Measurements from ENCODE around the gene CELF5.
"Not testable (repeated sequence)": the region's sequence is repeated elsewhere in the genome, so short reads cannot be mapped to it uniquely, and the experiment has no call there.

CELF5 gene

DNA sequence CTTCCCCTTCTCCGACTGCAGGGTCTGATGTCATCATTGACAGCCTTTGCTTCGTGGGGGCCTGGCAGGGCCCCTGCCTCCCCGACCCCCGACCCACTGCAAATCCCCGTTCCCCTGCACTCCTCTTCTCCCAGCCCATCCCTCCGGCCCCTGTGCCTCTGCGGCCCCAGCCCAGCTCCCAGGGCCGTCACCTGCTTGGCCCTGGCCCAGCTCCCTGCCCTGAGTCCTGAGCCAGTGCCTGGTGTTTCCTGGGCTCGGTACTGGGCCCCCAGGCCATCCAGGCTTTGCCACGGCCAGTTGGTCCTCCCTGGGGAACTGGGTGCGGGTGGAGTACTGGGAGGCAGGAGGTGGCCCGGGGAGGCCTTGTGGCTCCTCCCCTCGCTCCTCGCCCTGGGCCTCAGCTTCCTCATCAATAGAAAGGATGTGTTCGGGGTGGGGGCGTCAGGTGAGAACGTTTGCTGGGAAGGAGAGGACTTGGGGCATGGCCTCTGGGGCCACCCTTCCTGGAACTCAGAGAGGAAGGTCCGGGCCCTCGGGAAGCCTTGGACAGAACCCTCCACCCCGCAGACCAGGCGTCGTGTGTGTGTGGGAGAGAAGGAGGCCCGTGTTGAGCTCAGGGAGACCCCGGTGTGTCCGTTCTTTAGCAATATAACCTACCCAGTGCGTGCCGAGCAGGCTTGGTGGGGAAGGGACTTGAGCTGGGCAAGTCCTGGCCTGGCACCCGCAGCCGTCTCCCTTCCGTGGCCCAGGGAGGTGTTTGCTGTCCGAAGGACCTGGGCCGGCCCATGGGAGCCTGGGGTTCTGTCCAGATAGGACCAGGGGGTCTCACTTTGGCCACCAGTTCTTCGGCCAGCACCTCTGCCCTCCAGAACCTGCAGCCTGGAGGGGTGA is 15.9 kb upstream of the CELF5 start:
- no peak for DNase-seq

DNA sequence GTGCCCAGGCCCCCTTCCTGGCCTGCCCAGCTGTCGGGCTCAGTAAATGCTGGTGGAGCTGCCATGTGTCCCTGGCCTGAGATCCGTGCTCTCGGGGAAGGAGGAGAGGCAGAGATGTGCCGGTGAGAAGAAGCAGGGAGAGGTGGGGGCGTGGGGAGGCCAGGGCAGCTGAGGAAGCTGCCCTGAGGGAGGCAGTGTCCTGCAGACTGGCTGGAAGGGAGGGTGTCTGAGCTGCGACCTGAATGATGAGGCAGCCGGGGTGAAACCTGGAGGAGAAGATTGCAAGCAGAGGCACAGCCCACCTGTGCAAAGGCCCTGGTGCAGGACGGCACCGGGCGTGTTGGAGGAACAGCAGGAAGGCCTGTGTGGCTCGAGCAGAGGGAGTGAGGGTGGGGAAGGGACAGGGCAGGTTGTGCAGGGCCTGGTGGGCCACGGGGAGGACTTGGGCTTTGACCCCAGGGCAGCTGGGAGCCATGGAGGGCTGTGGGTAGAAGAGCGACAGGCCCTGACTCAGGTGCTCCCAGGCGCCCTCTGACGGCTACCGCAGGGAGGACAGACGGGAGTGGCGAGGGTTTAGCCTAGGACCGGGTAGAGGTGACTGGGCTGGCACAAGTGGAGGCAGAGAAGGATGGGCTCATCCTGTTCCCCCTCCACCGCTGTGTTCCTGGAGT is 14.0 kb upstream of the CELF5 start:
- DNase-seq = peak; percentile 45

DNA sequence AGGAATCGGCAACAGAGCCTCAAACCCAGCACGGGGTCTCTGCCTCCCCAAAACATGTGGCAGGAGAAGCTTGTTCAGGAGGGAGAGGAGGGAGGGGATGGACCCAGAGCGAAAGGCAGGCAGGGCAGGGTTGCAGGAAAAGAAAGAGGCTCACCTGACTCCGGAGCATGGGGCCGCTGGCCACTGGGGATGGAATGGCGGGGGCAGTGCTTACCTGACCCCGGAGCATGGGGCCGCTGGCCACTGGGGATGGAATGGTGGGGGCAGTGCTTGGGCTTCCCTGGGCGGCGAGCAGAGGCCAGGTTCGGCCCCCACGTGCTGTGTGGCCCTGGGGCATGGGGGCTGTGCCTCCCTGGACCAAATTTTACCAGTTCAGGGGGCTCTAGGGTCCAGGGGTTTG is 13.3 kb upstream of the CELF5 start:
- no peak for DNase-seq

DNA sequence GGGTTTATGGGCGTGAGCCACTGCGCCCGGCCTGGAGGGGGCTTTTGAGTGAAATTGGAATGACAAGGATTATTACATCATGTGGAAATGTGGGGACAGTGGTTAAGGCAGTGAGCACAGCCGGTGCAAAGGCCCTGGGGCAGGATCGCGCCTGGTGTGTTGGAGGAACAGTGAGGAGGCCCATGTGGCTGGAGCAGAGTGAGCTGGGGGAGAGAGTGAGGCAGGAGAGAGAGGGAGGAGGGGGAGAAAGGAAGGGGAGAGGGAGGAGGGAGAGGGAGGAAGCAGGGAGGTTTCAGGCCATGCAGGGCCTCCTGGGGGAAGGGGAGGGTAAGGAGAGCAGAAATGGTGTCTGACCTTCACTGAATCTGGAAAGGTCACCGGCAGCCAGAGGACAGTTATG is 11.3 kb upstream of the CELF5 start:
- DNase-seq = no peak

DNA sequence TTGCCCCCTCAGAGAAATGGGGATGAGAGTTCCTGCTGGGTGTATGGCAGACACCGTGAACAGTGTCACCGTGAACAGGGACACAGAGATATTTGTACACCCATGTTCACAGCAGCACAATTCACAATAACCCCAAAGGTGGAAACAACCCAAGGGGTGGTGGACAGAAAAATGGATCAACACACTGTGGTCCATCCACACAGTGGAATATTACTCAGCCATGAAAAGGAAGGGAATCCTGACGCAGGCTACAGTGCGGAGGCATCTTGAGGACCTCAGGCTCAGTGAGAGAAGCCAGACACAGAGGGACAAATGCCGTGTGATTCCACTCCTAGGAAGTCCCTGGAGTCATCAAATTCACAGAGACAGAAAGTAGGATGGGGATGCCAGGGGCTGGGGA is 7.6 kb upstream of the CELF5 start:
- DNase-seq = no peak

DNA sequence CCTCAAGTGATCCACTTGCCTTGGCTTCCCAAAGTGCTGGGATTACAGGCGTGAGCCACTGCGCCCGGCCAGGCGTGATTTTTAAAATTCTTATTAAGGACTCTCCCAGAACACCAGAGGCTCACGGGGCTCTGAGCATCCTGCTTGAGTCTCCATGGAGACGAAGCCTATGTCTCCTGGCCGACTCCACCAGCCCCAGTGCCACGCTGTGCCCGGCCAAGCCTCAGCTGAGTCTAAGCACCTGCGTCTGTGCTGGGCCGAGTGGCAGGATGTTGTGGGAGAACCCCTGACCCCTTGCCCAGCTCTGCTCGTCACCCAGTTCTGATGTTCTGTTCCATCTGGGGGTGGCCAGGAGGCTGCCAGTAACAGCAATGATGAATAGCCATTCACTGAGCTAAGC is 3.9 kb upstream of the CELF5 start:
- no peak for DNase-seq

DNA sequence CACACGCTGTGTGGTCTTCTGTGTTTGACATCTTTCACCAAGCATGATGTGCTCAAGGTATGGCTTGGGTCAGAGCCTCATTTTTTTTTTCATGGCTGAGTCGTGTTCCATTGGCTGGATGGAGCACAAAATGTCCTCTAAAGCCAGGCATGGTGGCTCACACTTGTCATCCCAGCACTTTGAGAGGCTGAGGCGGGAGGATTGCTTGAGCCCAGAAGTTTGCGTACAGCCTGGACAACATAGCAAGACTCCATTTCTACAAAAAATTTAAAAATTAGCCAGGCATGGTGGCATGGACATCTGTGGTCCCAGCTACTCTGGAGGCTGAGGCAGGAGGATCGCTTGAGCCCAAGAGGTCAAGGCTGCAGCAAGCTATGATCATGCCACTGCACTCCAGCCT is 2.9 kb upstream of the CELF5 start:
- DNase-seq = not testable (repeated sequence)

DNA sequence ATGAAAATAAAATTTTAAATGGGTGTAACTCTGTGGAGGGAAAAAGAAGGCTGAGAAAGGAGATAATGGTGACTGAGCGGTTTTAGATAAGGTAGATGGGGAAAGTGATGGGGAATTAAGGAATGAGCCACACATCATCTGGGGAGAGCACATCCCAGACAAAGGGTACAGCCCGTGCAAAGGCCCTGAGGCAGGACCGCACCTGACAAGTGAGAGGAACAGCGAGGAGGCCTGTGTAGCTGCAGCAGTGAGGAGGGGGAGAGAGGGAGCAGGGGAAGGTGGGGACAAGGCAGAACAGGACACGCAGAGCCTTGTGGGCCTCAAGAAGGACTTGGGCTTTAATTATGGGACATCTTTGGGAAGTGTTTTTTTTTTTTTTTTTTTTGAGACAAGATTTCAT is 1.8 kb upstream of the CELF5 start:
- no peak for DNase-seq

DNA sequence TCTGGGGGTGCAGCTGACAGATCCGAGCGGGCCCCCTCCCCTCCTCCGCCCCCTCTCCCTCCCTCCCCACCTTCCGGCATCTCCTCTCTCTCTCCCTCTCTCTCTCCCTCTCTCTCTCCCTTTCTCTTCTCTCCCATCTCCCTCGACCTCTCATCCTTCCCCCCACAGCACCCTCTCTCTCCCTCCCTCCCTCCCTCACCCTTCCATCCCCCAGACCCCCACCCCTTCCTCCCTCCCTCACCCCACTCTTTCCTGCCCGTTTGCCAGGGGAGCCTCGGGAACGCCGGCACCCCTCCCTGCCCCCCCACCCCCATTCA is 666 bp downstream of the CELF5 start:
- no peak for DNase-seq

DNA sequence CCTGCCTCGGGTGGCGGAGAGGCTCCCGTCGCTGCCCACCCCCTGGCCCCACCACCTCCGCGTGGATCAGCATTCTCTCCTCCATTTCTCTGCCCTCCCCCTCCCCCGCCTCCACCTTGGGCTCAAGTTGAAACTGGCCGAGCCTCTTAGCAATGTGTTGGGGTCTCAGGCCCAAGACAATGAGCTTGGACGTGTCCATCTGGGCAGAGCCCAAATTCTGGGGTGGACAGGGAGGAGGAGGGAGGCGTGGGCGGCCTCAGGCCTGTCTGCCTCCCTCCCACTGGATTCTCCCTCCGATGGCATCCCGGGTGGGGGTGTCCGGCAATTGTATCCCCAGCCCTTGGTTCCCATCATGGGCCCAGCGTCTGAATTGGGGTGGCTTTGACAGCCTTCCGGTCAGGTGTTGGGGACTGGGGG is 1.2 kb downstream of the CELF5 start:
- no peak for DNase-seq

DNA sequence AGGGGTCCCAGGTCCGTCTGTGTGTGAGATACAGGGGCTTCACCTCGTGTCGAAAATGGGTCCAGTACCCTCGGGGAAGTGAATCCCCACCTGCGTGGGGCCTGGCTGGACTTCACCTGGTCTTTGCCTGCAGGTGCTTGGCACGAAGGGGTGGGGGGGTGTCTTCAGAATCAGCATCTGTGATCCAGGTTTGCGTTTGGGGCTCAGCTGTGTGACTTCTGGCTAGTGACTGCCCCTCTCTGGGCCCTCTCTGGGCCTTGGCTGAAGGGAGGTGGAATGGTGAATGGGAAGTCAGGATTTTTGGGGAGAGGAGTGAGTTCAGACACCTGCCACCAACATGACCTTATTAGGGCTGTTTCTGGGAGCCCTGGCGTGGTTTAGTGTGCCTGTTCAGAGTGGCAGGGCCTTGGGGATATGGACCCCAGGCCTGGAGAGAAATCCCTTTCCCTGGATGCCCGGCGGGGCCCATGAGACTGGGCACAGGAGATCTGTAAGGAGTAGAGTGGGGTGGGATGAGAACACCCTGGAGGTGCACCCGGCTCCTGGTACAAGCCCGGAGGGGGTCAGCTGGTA is 2.7 kb downstream of the CELF5 start:
- DNase-seq = no peak

DNA sequence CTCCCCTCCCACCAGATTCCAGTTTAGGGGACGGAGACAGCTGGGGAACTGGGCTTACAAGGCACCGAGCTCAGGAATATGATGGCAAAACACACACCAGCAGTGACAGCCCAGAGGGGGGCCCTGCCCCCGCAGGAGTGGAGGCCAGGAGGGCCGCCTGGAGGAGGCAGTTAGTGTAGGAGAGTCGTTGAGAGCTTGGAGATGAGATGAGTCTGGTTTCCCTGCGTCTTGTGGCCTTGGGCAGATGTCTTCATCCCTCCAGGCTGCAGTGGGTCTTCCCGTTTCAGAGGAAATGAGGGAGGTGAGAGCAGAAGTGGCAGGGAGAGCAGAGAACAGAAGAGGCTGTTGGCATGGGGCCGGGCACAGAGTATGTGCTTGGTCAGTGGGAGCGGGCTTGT is 4.9 kb downstream of the CELF5 start:
- DNase-seq = no peak

DNA sequence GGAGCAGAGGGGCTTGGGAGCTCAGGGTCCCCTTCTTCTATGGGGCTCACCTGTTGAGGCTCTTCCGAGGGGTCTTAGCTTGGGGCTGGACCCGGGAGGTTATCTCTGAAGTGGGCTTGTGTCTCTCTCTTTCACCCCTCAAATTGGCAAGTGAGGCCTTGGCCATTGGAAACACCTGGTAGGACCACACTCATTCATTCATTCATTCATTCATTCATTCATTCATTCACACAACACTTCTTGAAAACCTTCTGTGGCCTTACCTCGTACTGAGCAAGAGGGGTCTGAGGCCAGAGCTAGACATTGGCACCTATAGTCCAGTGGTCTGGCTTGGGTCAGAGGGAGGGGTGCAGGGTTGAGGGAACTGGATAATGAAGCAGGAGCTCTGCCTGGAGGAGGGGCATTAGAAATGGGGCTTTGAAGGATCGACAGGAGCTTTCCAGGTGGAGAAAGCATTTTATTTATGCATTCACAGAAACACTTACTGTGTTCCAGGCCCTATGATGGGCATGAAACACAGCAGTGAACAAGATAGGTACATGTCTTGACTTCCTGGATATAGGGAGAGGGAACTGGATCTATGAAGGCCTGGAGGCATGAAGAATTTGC is 5.5 kb downstream of the CELF5 start:
- no peak for DNase-seq

DNA sequence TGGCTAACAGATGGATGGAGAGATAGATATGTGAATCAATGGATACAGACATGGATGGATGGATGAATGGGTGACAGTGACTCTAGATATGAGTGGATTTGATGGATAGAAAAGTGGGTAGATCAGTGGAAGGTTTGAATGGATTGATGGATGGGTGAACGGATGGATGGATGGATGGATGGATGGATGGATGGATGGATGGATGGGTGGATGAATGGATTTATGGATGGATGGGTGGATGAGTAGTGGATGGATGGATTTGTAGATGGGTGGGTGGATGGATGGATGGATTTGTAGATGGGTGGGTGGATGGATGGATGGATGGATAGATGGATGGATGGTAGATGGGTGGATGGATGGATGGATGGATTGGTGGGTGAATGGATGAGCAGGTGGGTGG is 6.8 kb downstream of the CELF5 start:
- DNase-seq = no peak

DNA sequence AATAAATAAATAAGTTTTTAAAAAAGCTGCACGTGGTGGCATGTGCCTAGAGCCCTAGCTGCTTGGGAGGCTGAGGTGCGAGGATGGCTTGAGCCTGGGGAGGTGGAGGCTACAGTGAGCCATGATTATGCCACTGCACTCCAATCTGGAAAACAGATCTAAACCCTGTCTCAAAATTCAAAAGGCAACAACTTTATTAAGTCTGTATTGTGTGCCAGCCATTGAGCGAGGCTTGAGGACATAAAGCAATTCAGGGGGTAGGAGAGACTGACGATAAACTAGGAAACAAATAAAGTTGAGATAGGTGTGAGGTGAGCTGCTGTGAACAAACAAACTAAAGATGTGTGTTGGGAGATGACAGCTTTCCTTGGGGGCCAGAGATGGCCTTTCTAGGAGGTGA is 8.7 kb downstream of the CELF5 start:
- no peak for DNase-seq

DNA sequence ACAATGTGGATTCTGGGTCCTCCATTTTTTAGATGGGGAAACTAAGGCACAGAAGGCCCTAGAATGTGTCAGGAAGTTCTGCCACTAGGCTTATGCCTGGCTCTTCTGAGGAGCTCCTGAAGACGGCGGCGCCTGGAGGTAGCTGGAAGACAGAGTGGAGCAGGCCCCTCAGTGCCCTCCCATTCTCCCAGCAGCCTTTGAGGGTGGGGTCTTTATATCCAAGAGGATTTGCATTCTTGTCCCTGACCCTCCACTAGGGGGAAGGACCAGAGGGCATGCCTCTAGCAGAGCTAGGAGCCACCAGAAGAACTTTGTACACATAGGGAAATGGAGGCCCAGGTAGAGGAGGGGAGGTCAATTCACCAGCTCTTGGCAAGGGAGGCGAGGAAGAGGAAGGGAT is 9.4 kb downstream of the CELF5 start:
- no peak for DNase-seq

DNA sequence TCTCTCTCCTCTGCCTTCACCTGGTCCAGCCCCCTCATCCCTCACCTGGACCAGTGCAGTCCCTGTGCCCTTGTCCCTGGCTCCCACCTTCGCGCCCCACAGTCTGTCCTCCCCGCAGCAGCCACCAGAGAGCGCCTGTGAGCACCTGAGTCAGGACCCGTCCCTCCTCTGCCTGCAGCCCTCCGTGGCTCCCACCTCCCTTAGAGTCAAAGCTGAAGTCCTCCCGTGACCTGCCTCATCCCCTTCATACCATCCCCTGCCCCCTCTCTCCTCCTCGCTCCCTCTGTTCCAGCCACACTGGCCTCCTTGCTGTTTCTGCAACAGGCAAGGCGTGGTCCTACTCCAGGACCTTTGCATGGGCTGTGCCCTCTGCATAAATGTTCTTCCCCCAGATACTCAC is 10.3 kb downstream of the CELF5 start:
- no peak for DNase-seq

DNA sequence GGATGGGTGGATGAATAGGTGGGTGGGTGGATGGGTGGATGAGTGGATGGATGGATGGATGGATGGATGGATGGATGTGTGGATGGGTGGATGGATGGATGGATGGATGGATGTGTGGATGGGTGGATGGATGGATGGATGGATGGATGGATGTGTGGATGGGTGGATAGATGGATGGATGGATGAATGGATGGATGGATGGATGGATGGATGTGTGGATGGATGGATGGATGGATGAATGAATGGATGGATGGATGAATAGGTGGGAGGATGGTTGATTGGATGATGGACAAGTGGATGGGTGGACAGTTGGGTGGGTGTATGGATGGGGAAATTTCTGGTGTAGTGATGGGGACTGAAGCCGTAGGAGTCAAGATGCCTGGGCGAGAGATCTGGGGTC is 11.1 kb downstream of the CELF5 start:
- not testable (repeated sequence) for DNase-seq

DNA sequence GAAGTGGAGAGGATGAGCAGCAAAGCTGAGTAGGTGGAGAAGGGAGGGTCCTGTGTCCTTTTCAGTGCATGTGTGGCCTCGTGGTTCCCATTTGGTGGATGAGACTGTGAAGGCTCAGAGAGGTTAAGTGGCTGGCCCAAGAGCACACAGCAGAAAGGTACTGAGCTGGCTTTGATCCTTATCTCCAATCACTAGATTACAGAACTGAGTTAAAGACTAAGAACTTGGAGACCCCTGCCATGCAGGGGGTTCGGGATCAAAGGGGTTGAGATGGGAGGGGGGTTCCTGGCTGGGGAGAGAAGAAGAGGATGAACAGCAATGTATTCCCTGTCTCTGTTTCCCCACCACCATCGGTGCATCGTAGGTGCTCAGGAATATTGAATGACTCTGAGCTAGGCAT is 11.8 kb downstream of the CELF5 start:
- no peak for DNase-seq

DNA sequence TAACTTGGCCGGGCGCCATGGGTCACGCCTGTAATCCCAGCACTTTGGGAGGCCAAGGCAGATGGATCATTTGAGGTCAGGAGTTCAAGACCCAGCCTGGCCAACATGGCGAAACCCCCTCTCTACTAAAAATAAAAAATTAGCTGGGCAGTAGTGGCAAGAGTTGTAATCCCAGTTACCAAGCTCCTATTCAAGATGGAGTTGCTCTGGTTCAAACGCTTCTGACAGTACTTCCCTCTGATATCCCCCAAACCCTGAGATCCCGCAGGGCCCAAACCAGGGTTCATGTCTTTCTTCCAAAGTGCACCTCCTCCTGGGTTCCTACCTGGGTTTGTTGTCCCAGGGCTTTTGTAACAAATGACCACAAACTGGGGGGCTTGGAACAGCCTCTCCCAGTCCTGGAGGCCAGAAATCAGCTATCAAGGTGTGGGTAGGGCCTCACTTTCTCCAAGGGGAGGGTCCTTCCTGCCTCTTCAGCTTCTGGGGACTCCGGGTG is 13.7 kb downstream of the CELF5 start:
- no peak for DNase-seq

DNA sequence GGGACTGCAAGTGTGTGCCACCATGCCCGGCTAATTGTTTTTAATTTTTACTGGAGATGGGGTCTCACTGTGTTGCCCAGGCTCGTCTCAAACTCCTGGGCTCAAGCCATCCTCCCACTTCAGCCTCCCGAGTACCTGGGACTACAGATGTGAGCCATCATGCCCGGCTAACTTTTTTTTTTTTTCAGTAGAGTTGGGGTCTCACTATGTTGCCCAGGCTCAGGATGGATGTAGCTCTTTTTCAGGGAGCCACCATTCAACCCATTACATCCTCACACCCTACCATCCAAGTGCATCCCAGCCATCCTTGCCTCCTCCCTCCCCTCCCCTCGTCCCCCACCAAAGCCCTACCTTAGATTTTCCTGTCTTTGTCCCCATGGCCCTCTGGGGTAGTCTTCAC is 14.9 kb downstream of the CELF5 start:
- DNase-seq = no peak

DNA sequence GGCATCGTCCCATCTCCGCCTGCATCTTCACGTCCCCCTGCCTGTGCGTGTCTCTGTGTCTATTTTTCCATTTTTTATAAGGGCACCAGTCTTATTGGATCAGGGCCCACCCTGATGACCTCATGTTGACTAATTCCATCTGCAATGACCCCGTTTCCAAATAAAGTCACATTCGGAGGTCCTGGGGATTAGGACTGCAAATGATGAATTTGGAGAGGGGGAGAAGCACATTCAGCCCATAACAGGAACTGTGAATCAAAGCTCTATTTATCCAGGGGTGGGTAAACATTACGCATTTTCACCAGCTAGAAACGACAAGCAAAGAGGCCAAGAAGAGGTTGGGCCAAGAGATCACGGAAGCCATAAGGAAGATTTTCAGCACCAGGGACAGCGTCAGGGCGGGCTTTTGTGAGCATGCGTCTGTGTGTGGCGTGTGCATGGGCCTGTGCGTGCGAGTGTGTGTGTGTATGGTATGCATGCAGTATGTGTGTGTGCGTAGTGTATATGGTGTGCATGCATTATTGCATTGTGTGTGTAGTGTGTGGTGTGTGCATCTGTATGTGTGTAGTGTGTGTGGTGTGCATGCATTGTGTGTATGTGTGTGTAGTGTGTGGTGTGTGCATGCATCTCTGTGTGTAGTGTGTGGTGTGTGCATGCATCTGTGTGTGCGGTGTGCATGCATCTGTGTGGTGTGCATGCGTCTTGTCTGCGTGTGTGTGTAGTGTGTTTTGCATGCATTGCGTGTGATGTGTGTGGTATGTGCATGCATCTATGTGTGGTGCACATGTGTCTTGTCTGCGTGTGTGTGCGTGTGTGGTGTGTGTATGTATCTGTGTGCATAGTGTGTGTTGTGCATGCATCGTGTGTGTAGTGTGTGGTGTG is 19.6 kb downstream of the CELF5 start:
- no peak for DNase-seq

DNA sequence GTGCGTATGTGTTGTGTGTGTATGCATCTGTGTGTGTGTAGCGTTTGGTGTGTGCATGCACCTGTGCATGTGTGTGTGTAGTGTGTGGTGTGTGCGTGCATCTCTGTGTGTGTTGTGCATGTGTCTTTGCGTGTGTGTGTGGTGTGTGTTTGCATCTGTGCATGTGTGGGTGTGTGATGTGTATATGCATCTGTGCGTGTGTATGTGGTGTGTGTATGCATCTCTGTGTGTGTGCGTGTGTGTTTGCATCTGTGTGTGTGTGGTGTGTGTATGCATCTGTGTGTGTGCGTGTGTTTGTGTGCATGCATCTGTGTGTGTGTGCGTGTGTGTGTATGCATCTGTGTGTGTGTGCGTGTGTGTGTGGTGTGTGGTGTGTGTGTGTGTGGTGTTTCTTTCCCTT is 20.6 kb downstream of the CELF5 start:
- DNase-seq = no peak

Data from effector CD8-positive, alpha-beta T cell (primary cell).